GM19463 (cell line): ENCODE data around the gene CAPNS1.
"Not testable (repeated sequence)": the region's sequence is repeated elsewhere in the genome, so short reads cannot be mapped to it uniquely, and the experiment has no call there.

ENCODE experiments used
- ATAC-seq: cut with Tn5 transposase; IDR thresholded peaks from one replicate; pipeline ENCODE4 v1.9.1; 2021; ENCODE audit warnings: mild to moderate bottlenecking, moderate library complexity; ENCODE audit not compliant: unreplicated experiment

CAPNS1 gene

DNA sequence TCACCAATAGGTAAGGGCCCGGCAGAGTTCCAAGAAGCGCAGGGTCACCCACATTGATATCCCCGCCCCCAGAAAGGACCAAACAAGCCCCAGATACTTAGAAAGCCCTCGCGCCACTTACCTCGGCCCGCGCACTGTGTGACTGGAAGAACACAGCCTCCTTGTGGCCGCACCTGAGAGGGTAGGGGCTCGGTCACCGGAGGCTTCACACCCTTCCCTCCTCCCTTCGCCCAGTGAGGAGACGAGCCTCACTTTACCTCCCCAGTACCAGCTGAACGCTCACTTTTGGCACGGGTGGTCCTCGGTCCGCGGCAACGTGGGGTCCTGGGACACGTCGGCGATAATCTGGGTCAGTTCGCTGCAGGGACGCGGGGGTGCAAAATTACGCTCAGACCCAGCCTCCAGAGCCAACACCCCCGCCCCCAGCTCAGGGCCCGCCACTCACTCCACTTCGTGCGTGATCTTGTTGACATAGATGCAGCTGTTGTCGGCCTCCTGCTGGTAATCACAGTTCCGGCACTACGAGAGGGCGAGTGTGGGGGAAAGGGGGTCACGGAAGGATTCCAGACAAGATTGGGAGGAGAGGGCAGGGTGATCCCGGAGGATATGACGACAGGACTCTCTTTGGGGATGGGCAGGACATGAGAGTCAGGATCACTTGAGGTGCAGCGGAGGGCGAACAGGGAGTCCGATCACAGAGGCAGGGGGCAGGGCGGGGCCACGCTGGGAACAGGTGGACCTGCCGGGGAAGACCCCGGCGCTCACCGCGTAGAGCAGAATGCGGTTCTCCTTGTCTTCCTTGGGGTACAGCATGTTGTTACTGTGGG, 25.8 kb upstream of the CAPNS1 start:
- no peak for ATAC-seq

- ATAC-seq, result peak; percentile 86
These were observed 25.0 kb upstream of the CAPNS1 start, which contains the start of gene POLR2I for GRCh38 chr19:36114721-36115452. Gene POLR2I (minus strand): TSS chr19:36114875. CDS start chr19:36114856, 19 bp downstream.

GRCh38 chr19:36115453-36116343, 24.2 kb upstream of the CAPNS1 start, which contains the start of gene TBCB:
Gene TBCB (plus strand): TSS chr19:36115468. CDS start chr19:36115561, 93 bp downstream.
- ATAC-seq, result peak; percentile 37

GRCh38 chr19:36116344-36116637, 23.6 kb upstream of the CAPNS1 start:
- no peak for ATAC-seq

DNA sequence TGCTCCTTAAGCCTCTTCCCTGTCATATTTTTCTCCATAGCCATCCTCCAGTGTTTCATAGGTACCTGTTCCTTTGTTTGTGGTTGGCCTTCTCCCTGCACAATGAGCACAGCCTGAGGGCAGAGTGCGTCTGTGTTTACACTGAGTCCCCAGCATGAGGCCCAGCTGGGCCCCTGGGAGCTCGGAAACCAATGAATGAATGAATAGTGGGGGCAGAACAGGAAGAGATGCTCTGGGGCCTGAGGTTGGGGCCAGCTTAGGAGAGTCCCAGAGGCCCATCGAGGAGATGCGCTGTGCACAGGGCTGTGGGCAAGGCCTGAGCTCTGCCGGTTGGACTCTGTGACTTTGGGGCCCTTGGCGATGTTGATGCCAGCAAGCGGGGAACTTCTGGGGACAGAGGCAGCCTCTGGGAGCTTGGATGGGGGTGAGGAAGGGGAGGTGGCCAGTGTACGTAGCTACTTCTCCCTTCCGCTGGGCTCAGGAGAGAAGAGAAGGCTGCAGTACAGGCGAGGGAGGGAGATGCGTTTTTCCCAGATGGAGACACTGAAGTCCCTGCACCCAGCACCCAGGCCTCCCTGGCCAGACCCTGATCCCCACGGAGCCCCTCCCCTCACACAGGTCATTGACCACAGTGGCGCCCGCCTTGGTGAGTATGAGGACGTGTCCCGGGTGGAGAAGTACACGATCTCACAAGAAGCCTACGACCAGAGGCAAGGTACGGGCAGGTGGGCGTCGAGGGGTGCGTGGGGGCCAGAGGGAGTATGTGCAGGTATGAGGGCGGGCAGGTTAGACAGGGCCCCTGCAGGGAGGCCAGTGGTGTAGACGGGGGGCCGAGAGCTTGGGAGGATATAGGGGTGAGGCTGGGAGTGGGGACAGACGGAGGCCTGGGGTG, 19.5 kb upstream of the CAPNS1 start:
- no peak for ATAC-seq

- no peak for ATAC-seq
These were observed 18.9 kb upstream of the CAPNS1 start for GRCh38 chr19:36120984-36121358.

- ATAC-seq, result no peak
These were observed 18.3 kb upstream of the CAPNS1 start for GRCh38 chr19:36121486-36122124.

- ATAC-seq, result no peak
These were observed 14.3 kb upstream of the CAPNS1 start for GRCh38 chr19:36125557-36125956.

DNA sequence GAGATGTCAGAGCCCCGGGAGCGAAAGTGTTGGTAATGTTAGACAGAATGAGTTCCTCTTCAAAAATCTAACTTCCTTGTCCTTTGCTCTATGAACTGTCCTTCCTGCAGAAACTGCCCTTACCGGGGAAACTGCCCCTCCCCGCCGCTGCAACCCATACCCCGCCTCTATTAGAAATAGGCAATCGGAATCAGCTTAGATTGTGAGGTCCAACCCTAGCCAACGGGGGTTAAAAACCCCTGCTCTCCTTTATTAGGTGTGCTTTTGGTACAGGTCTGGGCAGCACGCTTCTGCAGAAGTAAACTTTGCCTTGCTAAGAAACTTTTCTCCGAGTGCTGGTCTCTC, 11.5 kb upstream of the CAPNS1 start:
- no peak for ATAC-seq

GRCh38 chr19:36131221-36131620, 8.6 kb upstream of the CAPNS1 start:
- ATAC-seq, result not testable (repeated sequence)

GRCh38 chr19:36134867-36135266, 5.0 kb upstream of the CAPNS1 start:
- not testable (repeated sequence) for ATAC-seq

DNA sequence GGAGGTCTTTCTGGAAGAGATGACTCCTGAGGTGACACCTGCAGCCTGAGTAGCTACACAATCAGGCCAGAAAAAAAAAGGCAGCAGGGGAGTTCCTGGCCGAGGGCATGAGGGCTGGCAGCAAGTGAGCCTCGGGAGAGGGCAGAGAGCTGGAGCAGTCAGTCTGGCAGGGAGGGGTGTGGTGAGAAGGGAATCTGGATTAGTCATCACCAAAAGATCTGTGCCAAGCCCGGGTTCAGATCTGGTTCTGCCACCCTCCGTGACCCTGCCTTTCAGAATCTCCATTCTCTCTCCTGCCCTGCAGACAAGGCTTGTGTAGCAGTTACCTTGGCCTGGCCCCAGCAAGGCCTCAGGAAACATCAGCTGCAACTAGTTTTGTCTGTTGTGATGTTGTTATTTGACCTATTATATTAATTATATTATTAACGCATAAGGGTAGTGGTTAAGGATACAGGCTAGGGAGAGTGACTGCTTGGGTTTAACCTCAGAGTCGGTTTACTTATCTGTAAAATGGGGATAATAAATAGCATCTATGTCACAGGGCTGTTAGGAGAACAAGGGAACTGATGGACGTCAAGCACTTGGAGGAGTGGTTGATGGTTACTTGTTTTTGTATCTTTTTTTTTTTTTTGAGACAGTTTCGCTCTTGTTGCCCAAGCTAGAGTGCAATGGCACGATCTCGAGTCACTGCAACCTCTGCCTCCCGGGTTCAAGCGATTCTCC, 2.7 kb upstream of the CAPNS1 start:
- ATAC-seq, result no peak

DNA sequence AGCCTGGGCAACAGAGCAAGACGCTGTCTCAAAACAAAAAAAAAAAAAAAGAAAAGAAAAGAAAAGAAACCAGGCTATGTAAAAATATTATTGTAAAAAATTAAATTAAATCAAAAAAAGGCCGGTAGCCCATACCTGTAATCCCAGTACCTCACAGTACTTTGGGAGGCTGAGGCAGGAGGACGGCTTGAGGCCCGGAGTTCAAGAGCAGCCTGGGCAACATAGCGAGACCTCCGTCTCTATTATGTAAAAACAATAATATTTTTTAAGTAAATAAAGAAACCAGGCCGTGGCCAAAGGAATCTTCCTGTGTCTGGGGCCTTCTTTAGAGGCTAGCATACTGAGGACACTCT, 770 bp upstream of the CAPNS1 start:
- ATAC-seq, result no peak

DNA sequence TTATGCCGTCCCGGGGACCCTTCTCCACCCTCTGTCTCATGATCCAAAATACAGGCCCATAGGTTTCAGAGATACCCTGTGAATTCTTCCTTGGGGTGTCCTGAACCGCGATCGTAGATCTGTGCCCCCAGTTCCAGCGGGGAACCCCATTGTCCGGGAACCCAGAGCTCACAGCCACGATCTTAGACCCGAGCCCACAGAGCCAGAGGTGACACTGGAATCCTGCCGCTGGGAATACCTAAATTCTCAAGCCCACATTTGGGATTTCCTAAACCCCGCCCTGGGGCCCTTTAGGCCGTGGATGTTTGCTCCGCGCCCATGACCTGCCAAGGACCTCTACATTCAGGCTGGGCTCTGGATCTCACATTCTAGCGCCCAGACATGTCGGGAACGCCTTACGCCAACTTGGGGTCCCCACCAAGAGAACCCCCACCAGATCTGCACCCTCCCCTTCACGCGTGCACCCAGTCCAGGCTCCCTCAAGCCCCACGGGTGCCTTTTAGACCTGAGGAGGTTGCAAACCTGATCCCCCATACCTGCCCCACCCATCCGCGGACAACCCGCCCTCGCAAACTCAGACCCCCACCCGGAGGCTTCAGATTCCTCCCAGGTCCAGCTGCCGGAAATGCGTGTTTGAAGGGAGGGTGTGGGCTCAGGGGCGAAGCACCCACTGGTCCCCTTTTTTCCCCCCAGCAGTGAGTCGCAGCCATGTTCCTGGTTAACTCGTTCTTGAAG, 605 bp downstream of the CAPNS1 start:
- ATAC-seq, result peak; percentile 22

DNA sequence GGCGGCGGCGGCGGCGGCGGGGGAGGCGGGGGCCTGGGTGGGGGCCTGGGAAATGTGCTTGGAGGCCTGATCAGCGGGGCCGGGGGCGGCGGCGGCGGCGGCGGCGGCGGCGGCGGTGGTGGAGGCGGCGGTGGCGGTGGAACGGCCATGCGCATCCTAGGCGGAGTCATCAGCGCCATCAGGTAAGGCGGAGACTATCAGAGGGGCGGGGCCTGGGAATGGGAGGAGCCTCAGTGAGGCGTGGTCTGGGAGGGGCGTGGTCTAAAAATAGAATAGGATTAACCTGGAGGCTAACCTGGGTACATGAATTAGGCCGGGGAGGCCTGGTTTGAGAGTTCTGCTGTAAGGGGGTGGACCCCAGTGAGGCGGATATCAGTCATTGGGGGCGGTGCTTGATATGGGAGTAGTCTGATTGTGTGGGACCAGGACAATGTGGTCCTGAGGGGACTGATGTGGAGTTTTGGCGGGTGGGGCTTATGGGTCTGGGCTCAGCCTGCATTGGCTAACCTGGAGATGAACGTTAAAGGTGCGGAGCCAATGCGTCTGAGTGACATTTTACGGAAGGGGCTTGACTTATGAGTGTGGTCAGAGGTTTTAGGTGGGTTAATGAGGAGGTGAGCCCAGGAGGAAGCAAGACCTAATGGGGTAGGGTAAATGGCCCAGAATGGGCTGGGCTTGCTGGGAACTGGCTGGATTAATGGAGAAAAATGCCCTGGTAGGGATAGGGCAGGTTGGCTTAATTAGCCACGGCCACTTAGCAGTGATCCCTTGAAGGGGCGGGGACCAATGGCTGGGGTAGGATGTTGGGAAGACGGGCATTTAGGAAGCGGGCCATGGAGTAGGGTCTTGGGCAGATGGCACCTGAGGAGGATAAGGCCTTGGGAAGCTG, 1.4 kb downstream of the CAPNS1 start:
- peak; percentile 39 for ATAC-seq

GRCh38 chr19:36142046-36142445, 2.2 kb downstream of the CAPNS1 start:
- no peak for ATAC-seq

- no peak for ATAC-seq
These were observed 2.6 kb downstream of the CAPNS1 start for GRCh38 chr19:36142496-36142895.

DNA sequence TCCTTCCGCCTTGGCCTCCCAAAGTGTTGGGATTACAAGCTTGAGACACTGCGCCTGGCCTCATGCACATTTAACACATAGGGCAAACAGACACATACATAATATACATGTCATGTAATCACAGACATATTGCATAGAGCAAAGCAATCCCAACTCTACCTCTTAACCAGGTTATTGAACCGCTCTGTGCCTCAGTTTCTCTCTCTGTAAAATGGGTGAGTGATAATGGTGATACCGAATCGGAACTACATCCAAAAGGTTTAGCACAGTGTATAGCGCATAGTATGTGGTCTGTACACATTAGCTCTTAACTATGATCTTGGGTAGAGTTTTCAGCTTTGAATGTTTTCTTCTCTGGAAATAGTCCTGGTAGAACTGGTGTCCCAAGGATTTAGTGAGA, 4.8 kb downstream of the CAPNS1 start:
- ATAC-seq, result no peak
